GM23338 (cell line): ENCODE results near the gene TGFBR3. TPM values are rescaled to one million over a fixed set of nuclear protein-coding genes. Genes with fewer than 3 reads are reported as not detected.

ENCODE experiments used
- ATAC-seq: fragments of 200-7000 bp; cut with Tn5 transposase; 3 replicates; pipeline ENCODE4 v1.9.1; 2020
- DNase-seq: peaks from one replicate; pipeline ENCODE4 v3.0.0-alpha.2; 2015; ENCODE audit warnings: low spot score
- H2AFZ ChIP-seq: fragments of 200-600 bp; sonication (generic); 2 replicates; pipeline ENCODE4 v1.8.0; 2016; ENCODE audit warnings: antibody characterized with exemption, mild to moderate bottlenecking, moderate library complexity
- H3F3A ChIP-seq: fragments of 200-600 bp; sonication (generic); replicated peaks from 2 replicates; pipeline ENCODE4 v1.8.0; 2017; ENCODE audit warnings: antibody characterized with exemption, mixed run types, low read depth
- H3K27ac ChIP-seq: fragments of 200-600 bp; sonication (generic); 2 replicates; pipeline ENCODE4 v1.6.1; 2016; ENCODE audit warnings: low read depth
- H3K27me3 ChIP-seq: fragments of 200-600 bp; sonication (generic); 2 replicates; pipeline ENCODE4 v1.8.0; 2016; ENCODE audit warnings: mild to moderate bottlenecking, mixed run types, moderate library complexity; ENCODE audit not compliant: insufficient read depth
- H3K36me3 ChIP-seq: fragments of 200-600 bp; sonication (generic); 2 replicates; pipeline ENCODE4 v1.8.0; 2016; ENCODE audit warnings: mild to moderate bottlenecking; ENCODE audit not compliant: insufficient read depth
- H3K4me1 ChIP-seq: fragments of 200-600 bp; sonication (generic); 2 replicates; pipeline ENCODE4 v1.8.0; 2016; ENCODE audit warnings: mild to moderate bottlenecking, moderate library complexity; ENCODE audit not compliant: insufficient read depth
- H3K4me2 ChIP-seq: fragments of 200-600 bp; sonication (generic); 2 replicates; pipeline ENCODE4 v1.7.1; 2017; ENCODE audit warnings: mixed run types
- H3K4me3 ChIP-seq: fragments of 200-600 bp; sonication (generic); 2 replicates; pipeline ENCODE4 v1.6.1; 2016; ENCODE audit warnings: mixed run types
- H3K79me2 ChIP-seq: fragments of 200-600 bp; sonication (generic); replicated peaks from 2 replicates; pipeline ENCODE4 v1.8.0; 2017; ENCODE audit warnings: mild to moderate bottlenecking; ENCODE audit not compliant: insufficient read depth
- H3K9me2 ChIP-seq: fragments of 200-600 bp; sonication (generic); 2 replicates; pipeline ENCODE4 v1.8.0; 2017; ENCODE audit not compliant: insufficient read depth
- H4K20me1 ChIP-seq: fragments of 200-600 bp; sonication (generic); replicated peaks from 2 replicates; pipeline ENCODE4 v1.8.0; 2017; ENCODE audit warnings: mild to moderate bottlenecking; ENCODE audit not compliant: insufficient read depth
- H3K27ac Mint-ChIP-seq: 2 replicates; pipeline ENCODE4 v1.8.0; 2020; ENCODE audit warnings: inconsistent platforms, mild to moderate bottlenecking, moderate library complexity, mixed read lengths
- H3K27me3 Mint-ChIP-seq: 3 replicates; pipeline ENCODE4 v1.8.0; 2022; ENCODE audit warnings: low read depth, mild to moderate bottlenecking, moderate library complexity, mixed read lengths, inconsistent platforms; ENCODE audit not compliant: insufficient read depth, poor library complexity
- H3K36me3 Mint-ChIP-seq: 3 replicates; pipeline ENCODE4 v1.8.0; 2021; ENCODE audit warnings: low read depth, mild to moderate bottlenecking, inconsistent platforms, moderate library complexity, mixed read lengths
- H3K4me1 Mint-ChIP-seq: 3 replicates; pipeline ENCODE4 v1.8.0; 2020; ENCODE audit warnings: mild to moderate bottlenecking, inconsistent platforms, mixed read lengths
- H3K4me3 Mint-ChIP-seq: 3 replicates; pipeline ENCODE4 v1.8.0; 2021; ENCODE audit warnings: moderate library complexity, mild to moderate bottlenecking, inconsistent platforms, mixed read lengths
- H3K9me3 Mint-ChIP-seq: 3 replicates; pipeline ENCODE4 v1.8.0; 2020; ENCODE audit warnings: moderate library complexity, mild to moderate bottlenecking, inconsistent platforms, mixed read lengths
- CREB1 ChIP-seq: fragments of 250-450 bp; sonication (Bioruptor Pico); IDR thresholded peaks from 2 replicates; pipeline ENCODE4 v1.5.0; 2020; ENCODE audit warnings: low read depth, mild to moderate bottlenecking, moderate library complexity
- EZH2 ChIP-seq: fragments of 200-600 bp; sonication (generic); IDR thresholded peaks from one replicate; pipeline ENCODE4 v1.8.0; 2017; ENCODE audit warnings: antibody characterized with exemption, mild to moderate bottlenecking, low read depth; ENCODE audit not compliant: unreplicated experiment
- EZH2phosphoT487 ChIP-seq: fragments of 200-600 bp; sonication (generic); IDR thresholded peaks from one replicate; pipeline ENCODE4 v1.8.1; 2018; ENCODE audit warnings: antibody characterized with exemption; ENCODE audit not compliant: unreplicated experiment
- JUNB ChIP-seq: IDR thresholded peaks from one replicate; pipeline ENCODE4 v1.6.1; 2016; ENCODE audit warnings: antibody characterized with exemption; ENCODE audit not compliant: unreplicated experiment
- NANOG ChIP-seq: IDR thresholded peaks from 2 replicates; pipeline ENCODE4 v1.6.1; 2016; ENCODE audit warnings: antibody characterized with exemption, borderline replicate concordance
- POLR2AphosphoS5 ChIP-seq: IDR thresholded peaks from 2 replicates; pipeline ENCODE4 v1.6.1; 2016; ENCODE audit warnings: antibody characterized with exemption, low read depth
- STAT1 ChIP-seq: IDR thresholded peaks from one replicate; pipeline ENCODE4 v1.6.1; 2016; ENCODE audit warnings: antibody characterized with exemption; ENCODE audit not compliant: unreplicated experiment
- ZNF114 ChIP-seq: fragments of 250-450 bp; sonication (Bioruptor Pico); IDR thresholded peaks from 2 replicates; pipeline ENCODE4 v1.5.0; 2020; ENCODE audit warnings: mild to moderate bottlenecking, moderate library complexity
- ZNF331 ChIP-seq: fragments of 250-450 bp; sonication (Bioruptor Pico); IDR thresholded peaks from 2 replicates; pipeline ENCODE4 v1.5.0; 2020; ENCODE audit warnings: low read depth, mild to moderate bottlenecking, moderate library complexity
- polyA plus RNA-seq: library from polyadenylated mRNA; unstranded; fragments of >200 nt; fragmentation: Nextera tagmentation; extraction: Ambion mirVana; gene quantifications from 2 replicates; pipeline ENCODE4 v1.2.1, GENCODE V29; 2016
- total RNA-seq: library from RNA; depleted of rRNA; stranded (reverse); fragments of >200 nt; shearing (Covaris generic); gene quantifications from 2 replicates; pipeline ENCODE4 v1.2.3, GENCODE V29; 2014
- TF ChIP-seq, protein P1 (sequence below): IDR thresholded peaks from 2 replicates; pipeline ENCODE4 v1.6.1; 2016; ENCODE audit warnings: antibody characterized with exemption
- TF ChIP-seq, protein P2 (sequence below), 2 experiments: fragments of 200-600 bp in 1 of 2; sonication (generic) in 1 of 2; conservative IDR thresholded peaks; 2 replicates each; pipeline versions ENCODE4 v1.5.1 to v1.6.1; 2016 to 2017; ENCODE audit warnings: antibody characterized with exemption in 2 of 2, low read depth in 2 of 2, mild to moderate bottlenecking in 2 of 2, moderate library complexity in 1 of 2
- TF ChIP-seq, protein P3 (sequence below): IDR thresholded peaks from one replicate; pipeline ENCODE4 v1.6.1; 2018; ENCODE audit warnings: antibody characterized with exemption; ENCODE audit not compliant: unreplicated experiment

Gene TGFBR3
- total and polyA plus RNA-seq, 2 experiments from 2014 or later, result 1.7 to 2.9 TPM

DNA sequence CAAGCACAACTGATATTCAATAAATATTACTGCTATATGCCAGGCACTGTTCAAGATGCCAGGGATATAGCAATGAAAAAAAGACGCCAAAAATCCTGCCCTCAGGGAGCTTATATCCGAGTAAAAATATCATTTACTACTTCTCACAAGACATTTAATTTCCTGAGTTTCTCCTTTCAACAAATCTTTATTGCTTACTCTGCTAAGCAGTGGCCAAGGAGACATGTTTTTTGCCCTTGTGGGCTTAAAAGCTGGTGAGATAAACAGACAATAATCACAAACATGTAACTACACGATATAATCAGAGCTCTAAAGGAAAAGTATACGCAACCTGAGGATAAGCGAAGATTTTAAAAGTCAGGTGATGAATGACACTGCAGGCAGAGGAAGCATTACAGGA, 19.5 kb downstream of the TGFBR3 start:
- no peaks in the 10 kb centered on the region for H3K36me3 ChIP-seq
- Mint-ChIP-seq H3K4me1 (no peaks in the 10 kb centered on the region), H3K4me3 (no peak overlapping the region), H3K36me3 (no peaks in the 10 kb centered on the region), H3K27me3 (no peaks in the 10 kb centered on the region), H3K9me3 (no peaks in the 10 kb centered on the region), H3K27ac (no peak overlapping the region)
- TF ChIP-seq ZNF331 (CRISPR knock-in tag), result no peak
- no peak for TF ChIP-seq JUNB
- TF ChIP-seq, protein P1, sequence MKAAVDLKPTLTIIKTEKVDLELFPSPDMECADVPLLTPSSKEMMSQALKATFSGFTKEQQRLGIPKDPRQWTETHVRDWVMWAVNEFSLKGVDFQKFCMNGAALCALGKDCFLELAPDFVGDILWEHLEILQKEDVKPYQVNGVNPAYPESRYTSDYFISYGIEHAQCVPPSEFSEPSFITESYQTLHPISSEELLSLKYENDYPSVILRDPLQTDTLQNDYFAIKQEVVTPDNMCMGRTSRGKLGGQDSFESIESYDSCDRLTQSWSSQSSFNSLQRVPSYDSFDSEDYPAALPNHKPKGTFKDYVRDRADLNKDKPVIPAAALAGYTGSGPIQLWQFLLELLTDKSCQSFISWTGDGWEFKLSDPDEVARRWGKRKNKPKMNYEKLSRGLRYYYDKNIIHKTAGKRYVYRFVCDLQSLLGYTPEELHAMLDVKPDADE, result no peak
- TF ChIP-seq, protein P2, sequence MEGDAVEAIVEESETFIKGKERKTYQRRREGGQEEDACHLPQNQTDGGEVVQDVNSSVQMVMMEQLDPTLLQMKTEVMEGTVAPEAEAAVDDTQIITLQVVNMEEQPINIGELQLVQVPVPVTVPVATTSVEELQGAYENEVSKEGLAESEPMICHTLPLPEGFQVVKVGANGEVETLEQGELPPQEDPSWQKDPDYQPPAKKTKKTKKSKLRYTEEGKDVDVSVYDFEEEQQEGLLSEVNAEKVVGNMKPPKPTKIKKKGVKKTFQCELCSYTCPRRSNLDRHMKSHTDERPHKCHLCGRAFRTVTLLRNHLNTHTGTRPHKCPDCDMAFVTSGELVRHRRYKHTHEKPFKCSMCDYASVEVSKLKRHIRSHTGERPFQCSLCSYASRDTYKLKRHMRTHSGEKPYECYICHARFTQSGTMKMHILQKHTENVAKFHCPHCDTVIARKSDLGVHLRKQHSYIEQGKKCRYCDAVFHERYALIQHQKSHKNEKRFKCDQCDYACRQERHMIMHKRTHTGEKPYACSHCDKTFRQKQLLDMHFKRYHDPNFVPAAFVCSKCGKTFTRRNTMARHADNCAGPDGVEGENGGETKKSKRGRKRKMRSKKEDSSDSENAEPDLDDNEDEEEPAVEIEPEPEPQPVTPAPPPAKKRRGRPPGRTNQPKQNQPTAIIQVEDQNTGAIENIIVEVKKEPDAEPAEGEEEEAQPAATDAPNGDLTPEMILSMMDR (conservative IDR thresholded peaks at IDR 0.05; ENCODE audit: low read depth in 2 of 2), result no peak
- no peak for TF ChIP-seq EZH2
- no peaks in the 10 kb centered on the region for H4K20me1 ChIP-seq
- no peaks in the 10 kb centered on the region for H3K79me2 ChIP-seq
- H3K4me1 ChIP-seq, result no peaks in the 10 kb centered on the region
- no peak overlapping the region for H3K4me3 ChIP-seq
- ATAC-seq (no peak), DNase-seq (no peak)
- no peaks in the 10 kb centered on the region for H3F3A ChIP-seq
- no peaks in the 10 kb centered on the region for H3K27me3 ChIP-seq
- no peaks in the 10 kb centered on the region for H3K9me2 ChIP-seq
- H2AFZ ChIP-seq, result no peak overlapping the region
- H3K4me2 ChIP-seq, result no peak overlapping the region
- H3K27ac ChIP-seq, result no peak overlapping the region

DNA sequence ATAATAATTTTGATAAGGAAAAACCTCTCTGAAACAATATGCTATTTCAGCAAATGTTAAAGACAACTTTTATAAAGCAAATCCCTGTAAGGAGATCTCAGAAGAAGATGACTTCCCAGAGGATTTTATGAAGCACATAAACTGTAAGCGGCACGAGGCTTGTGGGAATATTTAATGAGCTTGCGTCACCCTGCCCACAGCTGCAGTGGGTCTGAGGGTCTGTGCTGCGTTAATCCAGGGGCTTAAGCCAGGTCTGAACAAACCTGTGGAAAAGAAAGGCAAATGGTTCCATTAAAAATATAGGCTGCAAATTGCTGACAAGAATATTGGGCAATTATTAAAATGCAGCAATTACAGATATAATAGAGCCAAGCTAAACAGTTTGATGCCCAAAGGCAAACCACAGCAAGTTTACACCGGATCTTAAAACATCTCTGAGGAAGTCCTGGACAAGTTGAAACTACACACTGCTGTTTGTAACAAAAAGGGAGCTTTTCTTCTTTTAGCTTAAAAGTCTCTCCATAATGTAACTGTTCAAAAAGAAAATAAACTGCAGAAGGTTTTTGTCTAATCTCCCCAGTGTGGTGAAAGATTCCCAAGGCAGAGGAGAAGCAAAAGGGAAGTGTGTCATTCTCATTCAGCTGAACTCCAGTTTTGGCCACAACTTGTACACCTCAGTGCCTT, 21.8 kb downstream of the TGFBR3 start:
- H3K4me1 Mint-ChIP-seq, result no peaks in the 10 kb centered on the region
- H3K27me3 Mint-ChIP-seq, result no peaks in the 10 kb centered on the region
- H3K27ac ChIP-seq, result no peak overlapping the region
- no peaks in the 10 kb centered on the region for H3K27me3 ChIP-seq
- H3K4me1 ChIP-seq, result no peaks in the 10 kb centered on the region
- H3K4me3 Mint-ChIP-seq, result no peak overlapping the region
- DNase-seq, result no peak
- H3K36me3 Mint-ChIP-seq, result no peaks in the 10 kb centered on the region
- H3F3A ChIP-seq, result no peaks in the 10 kb centered on the region
- H3K9me3 Mint-ChIP-seq, result no peaks in the 10 kb centered on the region
- no peak overlapping the region for H3K4me2 ChIP-seq
- no peak overlapping the region for H3K4me3 ChIP-seq
- no peaks in the 10 kb centered on the region for H3K36me3 ChIP-seq
- H3K27ac Mint-ChIP-seq, result no peak overlapping the region
- H3K79me2 ChIP-seq, result no peaks in the 10 kb centered on the region
- no peak overlapping the region for H2AFZ ChIP-seq
- no peaks in the 10 kb centered on the region for H3K9me2 ChIP-seq
- no peaks in the 10 kb centered on the region for H4K20me1 ChIP-seq
- TF ChIP-seq, protein P2 (conservative IDR thresholded peaks at IDR 0.05; ENCODE audit: low read depth in 2 of 2), result no peak
- TF ChIP-seq ZNF331 (CRISPR knock-in tag), result no peak
- no peak for TF ChIP-seq STAT1
- no peak for TF ChIP-seq NANOG
- no peak for TF ChIP-seq CREB1 (CRISPR knock-in tag)
- TF ChIP-seq POLR2AphosphoS5, result no peak
- no peak for TF ChIP-seq ZNF114 (CRISPR knock-in tag)
- no peak for TF ChIP-seq EZH2phosphoT487
- no peak for TF ChIP-seq EZH2
- TF ChIP-seq, protein P1, result no peak
- TF ChIP-seq, protein P3, sequence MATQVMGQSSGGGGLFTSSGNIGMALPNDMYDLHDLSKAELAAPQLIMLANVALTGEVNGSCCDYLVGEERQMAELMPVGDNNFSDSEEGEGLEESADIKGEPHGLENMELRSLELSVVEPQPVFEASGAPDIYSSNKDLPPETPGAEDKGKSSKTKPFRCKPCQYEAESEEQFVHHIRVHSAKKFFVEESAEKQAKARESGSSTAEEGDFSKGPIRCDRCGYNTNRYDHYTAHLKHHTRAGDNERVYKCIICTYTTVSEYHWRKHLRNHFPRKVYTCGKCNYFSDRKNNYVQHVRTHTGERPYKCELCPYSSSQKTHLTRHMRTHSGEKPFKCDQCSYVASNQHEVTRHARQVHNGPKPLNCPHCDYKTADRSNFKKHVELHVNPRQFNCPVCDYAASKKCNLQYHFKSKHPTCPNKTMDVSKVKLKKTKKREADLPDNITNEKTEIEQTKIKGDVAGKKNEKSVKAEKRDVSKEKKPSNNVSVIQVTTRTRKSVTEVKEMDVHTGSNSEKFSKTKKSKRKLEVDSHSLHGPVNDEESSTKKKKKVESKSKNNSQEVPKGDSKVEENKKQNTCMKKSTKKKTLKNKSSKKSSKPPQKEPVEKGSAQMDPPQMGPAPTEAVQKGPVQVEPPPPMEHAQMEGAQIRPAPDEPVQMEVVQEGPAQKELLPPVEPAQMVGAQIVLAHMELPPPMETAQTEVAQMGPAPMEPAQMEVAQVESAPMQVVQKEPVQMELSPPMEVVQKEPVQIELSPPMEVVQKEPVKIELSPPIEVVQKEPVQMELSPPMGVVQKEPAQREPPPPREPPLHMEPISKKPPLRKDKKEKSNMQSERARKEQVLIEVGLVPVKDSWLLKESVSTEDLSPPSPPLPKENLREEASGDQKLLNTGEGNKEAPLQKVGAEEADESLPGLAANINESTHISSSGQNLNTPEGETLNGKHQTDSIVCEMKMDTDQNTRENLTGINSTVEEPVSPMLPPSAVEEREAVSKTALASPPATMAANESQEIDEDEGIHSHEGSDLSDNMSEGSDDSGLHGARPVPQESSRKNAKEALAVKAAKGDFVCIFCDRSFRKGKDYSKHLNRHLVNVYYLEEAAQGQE, result no peak
- no peak for ATAC-seq
